Tongue (tissue), 2 donors: ENCODE data around the gene AKR1C3. TPM values are rescaled to one million over a fixed set of nuclear protein-coding genes. Genes with fewer than 3 reads are reported as not detected.
"Not testable (repeated sequence)": the region's sequence is repeated elsewhere in the genome, so short reads cannot be mapped to it uniquely, and the experiment has no call there.

Source experiments
- DNase-seq: peaks from one replicate; pipeline ENCODE4 v3.0.0-alpha.2; 2015
- total RNA-seq: library from RNA; depleted of rRNA; stranded (reverse); fragments of >200 nt; gene quantifications from one replicate; pipeline ENCODE4 v1.2.3, GENCODE V29; 2014

Gene AKR1C3
- total RNA-seq, 1 donor from 2014 or later: 4.0 TPM

DNA sequence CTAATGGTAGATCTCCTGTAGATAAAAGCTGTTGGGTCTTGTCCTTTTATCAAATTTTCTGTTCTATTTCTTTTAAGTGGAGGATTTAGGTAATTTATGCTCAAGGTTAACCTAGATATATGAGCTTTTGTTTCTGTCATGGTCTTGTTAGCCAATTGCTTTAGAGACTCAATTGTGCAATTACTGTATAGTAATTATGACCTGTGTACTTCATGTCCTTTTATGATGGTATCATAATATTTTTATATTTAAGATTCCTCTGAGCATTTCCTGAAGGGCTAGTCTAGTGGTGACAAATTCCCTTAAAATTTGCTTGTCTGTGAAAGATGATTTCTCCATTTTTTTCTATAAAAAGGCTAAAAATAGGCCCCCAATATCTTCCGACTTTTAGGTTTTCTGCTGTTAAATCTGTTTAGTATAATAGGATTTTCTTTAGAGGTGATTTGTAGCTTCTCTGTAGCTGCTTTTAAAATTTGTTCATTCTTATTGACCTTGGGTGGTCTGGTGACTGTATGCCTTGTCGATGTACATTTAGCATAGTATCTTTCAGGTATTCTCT lies 5.4 kb upstream of the AKR1C3 start:
- no peak for DNase-seq

DNA sequence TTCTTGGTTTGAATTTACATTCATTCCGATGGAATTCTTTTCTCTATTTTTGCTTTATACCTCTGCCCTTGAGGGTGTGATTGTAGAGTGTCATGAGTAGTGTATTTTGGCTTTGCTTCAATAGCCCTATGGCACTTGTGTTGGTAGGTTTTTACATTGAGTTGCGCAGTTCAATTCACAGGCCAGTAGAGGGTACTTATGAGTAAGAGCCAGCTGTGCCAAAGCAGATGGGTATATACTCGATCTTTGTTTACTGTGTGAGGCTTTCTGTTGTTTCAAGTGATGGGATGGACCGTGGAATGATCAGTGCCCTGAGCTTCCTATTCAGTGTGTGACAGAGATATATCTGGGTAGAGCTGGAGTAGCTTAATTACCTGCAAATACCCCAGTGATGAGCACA lies 4.3 kb upstream of the AKR1C3 start:
- no peak for DNase-seq

DNA sequence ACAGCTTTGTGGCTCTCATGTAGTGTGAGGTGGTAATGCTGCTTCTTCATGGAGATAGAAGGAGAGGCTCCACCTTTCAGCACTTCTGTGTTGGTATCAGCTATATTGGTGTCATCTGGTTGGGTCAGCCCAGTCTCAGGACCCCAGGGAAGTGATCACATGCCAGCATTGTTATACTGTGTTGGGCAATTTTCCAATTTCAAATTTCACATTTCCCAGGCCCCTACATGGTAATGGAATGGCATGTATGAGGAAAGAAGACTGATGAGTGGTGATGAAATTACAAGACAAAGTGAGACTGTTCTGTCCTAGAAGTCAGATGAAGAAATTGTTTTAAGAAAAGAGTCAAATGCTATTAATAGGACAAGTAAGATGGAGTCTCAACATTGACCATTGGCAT lies 3.7 kb upstream of the AKR1C3 start:
- DNase-seq: no peak

DNA sequence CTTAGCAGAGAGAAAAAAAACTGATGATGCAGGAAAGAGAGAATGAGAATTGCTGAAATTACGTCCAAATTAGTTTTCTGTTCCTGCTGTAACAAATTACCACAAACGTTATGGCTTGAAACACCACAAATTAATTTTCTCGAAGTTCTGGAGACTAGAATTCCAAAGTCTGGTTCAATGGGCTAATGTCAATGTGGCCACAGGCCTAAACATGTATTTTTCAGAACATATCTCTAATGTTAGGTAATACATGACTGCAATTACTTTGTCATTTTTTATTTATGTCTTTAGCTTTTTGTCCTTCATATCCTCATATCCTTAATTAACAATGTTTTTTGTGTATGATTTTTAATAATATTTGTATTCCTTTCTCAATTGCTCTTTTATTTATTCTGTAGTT lies 3.0 kb upstream of the AKR1C3 start:
- no peak for DNase-seq

DNA sequence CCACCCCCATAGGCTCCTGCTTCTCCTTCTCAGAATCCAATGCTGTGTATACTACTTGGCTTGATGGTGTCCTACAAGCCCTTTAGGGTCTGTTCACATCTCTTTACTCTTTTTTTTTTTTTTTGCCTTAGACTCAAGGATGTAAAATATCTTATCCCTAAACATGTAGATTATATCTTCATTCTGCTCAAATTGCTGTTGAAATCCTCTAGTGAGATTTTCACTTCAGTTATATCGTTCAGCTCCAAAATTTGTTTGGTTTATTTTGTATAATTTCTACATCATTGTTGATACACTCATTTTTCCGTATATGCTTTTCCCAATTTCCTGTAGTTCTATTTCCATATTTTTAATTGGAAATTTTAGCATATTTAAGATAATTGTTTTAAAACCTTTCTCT lies 1.8 kb upstream of the AKR1C3 start:
- no peak for DNase-seq

DNA sequence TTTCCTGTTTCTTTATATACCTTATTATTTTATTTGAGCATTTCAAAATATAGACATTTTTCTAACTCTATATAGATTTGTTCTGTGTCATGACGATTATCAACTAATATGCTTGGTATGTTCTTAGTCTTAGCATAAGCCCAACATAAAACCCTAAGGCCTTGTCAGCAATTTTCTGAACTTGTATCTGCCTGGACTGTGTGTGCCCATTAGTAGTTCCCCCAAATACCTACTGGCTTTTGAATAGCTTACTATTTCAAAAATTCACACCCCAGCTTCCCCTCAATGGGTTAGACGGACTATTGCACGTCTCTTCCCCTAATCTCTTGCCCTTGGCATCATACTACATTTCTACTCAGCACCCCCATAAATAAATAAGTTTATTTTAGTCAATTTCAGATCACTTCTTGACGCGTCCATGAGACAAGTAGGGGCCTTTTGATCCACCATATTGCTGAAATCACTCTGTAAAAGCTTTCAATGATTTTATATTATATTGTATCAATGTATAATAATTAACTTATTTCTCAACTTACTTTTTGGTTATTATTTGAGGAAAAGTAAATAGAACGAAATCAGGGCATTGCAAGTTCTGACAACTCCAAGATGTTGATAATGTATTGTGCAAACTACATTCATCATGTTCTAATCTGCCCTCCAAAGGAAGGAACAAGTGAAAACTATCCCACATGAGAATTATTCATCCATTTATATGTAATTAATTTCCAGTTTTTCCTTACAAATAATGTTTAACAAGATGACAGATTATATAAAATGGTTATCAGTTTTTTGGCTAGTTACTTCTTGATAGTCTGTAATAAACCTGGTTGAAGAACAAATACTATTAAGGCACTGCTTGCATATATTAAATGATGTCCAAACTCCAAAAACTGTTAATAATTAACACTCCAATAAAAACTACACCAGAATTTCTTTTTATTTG lies 1.1 kb upstream of the AKR1C3 start:
- no peak for DNase-seq

DNA sequence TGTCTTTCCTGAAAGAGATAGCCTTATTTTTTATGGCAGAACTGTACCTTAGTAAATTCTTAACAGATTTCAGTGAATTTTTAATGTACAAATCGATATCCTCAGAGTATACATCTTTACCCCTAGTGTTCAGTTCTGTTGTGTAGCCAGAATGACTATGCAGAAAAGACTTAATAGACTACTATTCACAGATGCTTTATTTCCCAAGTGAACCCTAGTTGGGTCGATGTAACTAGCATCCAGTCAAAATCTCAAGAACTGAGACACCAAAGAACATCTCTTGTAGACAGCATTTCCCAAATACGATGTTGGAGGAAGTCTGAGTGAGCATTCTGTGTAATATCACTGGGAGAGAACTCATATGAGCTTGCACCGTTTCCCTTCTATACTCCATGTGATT lies 1.5 kb downstream of the AKR1C3 start:
- DNase-seq: no peak

DNA sequence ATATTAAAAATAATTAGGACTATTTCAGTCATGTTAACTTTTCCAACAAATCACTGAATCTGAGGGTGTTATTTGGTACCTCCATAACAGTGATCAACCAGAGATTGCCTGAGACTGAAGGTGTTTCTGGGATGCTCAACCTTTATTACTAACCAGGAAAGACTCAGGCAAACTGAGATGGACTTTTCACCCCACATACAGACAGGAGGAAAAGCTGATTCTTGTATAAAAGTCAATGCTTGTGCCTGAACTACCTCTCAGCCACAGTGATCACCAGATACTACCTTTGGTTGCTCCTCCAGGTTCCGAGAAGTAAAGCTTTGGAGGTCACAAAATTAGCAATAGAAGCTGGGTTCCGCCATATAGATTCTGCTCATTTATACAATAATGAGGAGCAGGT lies 1.9 kb downstream of the AKR1C3 start:
- DNase-seq: no peak

DNA sequence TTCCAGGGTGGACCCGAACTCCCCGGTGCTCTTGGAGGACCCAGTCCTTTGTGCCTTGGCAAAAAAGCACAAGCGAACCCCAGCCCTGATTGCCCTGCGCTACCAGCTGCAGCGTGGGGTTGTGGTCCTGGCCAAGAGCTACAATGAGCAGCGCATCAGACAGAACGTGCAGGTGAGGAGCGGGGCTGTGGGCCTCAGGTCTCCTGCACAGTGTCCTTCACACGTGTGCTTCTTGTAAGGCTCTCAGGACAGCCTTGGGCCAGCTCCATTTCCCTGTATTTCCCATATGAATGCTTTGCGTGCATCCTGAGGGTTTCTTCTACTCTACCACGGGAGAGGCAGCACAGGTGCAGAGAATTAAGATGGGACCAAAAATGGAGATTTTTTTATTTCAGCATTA lies 8.3 kb downstream of the AKR1C3 start:
- DNase-seq: not testable (repeated sequence)

DNA sequence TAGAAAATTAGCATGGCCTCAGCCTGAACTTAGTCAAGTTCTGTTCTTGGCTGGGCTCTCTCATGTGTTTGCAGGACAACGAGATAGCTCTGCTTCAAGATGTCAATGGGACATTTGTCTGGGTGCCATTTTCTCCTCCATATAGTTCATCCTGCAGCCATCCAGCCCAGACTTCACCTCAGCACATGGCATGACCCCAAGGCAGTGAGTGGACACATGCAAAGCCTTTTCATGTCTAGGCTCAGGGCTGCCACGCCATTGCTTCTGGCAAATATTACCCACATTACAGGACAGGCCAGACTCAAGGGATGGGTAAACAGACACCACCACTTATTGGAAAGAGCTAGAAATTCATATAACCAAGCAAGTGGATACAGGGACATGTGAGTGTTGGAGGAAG lies 9.3 kb downstream of the AKR1C3 start:
- no peak for DNase-seq

DNA sequence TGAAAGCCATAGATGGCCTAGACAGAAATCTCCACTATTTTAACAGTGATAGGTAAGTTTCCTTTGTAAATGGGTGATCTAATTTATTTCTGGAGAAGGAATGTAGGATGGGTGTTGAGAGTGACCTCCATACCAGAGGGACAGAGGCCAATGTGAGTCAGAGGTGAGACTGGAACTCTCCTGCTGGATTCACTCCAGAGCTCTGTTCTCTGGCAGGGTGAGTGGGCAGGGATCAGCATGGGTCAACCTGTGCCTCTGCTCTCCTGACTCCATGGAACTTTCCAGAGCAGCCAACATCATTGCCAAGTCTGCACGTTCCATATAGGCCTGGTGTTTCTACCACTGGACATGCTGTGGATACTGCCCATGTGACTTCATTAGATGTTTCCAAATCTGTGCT lies 11.4 kb downstream of the AKR1C3 start:
- DNase-seq: no peak

DNA sequence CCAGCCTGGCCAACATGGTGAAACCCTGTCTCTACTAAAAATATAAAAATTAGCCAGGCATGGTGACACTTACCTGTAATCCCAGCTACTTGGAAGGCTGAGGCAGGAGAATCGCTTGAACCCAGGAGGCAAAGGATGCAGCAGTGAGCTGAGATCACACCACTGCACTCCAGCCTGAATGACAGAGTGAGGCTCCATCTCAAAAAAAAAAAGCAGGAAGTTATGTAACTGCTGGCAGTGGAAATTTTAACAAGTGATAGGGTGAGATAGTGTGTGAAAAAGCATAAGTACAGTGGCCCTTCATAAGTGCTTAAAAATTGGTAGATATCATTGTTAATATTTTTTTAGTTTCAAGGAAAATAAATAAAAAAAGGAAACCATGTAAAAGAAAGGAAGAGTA lies 12.3 kb downstream of the AKR1C3 start:
- DNase-seq: no peak

DNA sequence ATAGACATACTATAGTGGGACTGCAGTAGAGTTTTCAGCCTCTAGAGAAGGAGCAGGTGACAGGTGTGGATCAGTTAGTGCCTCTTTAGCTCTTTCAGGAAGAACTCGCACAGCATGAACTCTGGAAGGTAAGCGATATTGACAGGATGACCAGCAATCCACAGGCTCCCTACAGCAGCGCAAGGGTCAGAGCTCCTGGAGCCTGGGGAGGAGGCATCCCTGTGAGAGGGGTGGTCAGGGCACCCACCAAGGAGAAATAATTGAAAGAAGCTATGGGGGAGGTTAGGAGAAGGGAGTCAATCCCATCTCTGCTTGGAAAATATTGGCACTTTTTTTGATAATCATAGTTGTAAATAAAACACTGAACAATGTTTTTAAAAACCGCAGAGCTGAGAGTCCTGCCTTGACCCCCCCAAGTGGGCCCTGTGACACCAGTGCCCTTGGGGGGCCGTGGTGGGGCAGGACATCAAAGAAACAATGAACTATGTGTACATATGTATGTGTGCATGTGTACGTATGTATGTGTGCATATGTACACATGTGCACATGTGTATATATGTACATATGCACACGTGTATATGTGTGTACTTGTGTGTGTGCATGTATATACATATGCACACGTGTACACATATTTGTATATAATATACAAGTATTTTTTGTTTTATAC lies 13.8 kb downstream of the AKR1C3 start:
- no peak for DNase-seq

DNA sequence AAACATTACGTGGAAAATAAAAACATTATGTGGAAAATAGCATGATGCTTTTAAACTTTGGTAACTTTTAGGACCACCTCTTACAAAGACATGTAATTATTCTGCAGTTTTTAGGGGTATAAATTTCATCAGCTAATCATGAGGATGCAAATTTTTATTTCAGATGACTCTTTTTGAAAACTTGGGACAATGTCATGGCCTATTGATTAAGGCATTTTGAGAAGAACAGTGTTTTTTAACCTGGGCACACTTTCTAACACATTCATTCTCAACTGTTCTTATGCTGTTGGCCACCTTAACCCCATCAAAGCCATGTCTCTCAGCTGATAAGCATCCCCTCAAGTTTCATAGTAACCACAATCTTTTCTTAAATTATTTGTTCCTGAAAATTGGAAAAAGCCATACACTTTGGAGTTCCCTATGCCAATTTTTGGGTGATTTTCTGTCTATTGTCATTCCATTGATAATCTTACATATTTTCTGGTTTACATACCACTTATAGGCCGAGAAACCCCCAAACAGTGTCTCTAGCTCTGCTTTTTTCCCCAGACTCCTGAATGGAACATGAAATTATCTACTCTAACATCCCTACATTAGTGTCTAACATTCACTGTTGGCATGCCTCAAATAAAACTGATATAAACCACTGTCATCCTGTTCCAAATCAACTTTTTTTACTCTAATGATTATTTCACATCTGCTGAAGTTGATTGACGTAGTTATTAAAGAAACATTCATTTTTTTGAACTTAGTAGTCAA lies 14.6 kb downstream of the AKR1C3 start:
- no peak for DNase-seq

DNA sequence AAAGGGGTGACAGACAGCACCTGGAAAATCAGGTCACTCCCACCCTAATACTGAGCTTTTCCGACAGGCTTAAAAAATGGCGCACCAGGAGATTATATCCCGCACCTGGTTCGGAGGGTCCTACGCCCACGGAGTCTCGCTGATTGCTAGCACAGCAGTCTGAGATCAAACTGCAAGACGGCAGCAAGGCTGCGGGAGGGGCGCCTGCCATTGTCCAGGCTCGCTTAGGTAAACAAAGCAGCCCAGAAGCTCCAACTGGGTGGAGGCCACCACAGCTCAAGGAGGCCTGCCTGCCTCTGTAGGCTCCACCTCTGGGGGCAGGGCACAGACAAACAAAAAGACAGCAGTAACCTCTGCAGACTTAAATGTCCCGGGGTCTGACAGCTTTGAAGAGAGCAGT lies 15.6 kb downstream of the AKR1C3 start:
- DNase-seq: not testable (repeated sequence)

DNA sequence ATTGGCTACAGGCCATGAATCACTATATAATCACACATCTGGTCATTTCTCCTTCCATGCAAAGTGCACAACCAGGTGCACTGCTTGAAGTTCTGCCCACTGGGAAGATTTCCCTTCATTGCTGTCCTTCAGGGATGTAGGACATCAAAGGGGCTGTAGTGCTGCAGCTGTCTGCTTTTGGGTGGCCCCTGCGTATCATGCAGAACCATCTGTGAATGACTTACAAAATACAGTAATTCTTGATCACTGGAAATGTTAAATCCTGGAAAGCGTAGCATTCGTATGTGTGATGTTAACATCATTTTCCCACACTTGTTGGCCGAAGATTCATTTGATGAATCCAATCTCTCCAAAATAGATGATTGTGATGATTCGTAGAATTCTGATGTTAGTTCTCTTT lies 22.4 kb downstream of the AKR1C3 start:
- DNase-seq: peak; percentile 14

DNA sequence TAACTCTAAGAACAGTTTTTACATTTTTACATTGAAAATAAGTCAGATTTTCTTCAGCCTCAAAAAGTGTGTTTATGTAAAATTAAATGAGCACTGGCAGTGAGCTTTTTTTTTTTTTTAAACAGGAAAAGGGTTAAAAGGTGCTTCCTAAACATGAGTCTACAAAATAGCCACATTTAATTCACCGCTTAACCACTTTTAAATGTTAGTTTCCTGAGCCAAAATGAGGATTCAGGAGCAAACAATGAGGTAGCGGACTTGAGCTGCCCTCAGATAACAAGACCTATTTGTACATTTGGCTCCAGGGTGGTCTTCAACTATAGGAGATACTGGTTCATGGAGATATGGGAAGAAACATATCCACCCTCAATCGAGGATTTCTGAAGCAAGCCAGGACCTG lies 22.8 kb downstream of the AKR1C3 start:
- no peak for DNase-seq

DNA sequence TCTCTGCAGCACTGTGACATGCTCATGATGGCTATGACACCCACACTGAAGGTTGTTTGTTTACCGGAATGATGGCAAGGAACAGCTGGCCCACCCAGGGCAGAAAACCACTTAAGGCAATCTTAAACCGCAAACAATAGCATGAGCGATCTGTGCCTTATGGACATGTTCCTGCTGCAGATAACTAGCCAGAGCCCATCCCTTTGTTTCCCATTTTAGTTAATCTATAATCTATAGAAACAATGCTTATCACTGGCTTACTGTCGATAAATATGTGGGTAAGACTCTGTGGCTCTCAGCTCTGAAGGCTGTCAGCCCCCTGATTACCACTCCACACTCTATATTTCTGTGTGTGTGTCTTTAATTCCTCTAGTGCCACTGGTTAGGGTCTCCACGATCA lies 25.8 kb downstream of the AKR1C3 start:
- DNase-seq: not testable (repeated sequence)

DNA sequence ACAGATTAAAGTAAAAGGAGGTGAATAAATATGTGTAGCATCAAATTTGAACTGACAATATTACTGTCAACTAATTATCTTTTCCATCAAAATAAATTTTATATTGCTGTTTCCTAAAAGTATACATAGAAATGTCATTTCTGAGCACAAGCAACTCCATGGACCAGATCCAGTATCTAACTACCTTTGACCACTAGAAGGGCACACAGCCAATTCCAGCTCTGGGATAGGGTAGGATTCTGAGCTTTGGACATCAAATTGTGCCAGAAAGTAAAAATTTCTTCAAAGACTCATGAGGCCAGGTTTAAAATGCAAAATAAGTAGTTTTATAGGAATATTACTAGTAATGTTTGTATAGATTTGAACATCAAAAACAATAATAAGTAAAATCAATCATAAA lies 29.7 kb downstream of the AKR1C3 start:
- no peak for DNase-seq

DNA sequence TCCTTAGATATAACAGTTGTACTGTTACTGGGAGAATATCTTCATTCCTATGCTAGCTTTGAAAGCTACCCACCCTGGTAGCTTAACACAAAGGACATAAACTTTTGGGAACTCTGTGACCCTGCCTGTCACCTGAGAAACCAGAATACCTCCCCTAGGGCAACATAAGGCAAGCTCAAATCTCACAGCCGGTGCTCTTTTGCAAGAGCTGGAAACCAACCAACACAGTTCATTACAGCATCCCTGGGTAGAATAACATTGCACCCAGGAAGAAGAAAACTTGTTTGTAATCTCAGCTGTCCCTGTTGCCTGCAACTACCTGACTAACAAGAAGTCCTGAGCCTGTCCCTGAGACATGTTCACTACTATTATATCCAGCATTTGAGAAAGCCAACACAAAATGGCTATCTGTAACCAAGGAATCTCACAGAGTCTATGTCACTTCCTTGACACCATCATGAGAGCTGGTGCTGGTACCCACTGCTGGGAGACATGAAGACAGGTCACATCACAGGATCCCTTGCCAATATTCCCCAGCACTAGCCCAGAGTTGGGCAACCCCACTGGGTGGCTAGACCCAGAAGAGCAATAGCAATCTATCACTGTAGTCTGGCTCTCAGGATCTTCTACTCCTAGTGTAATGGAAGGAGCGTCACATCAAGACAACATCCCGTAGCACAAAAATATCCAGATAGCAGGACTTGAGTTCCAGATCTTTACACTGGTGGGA lies 31.3 kb downstream of the AKR1C3 start:
- no peak for DNase-seq

DNA sequence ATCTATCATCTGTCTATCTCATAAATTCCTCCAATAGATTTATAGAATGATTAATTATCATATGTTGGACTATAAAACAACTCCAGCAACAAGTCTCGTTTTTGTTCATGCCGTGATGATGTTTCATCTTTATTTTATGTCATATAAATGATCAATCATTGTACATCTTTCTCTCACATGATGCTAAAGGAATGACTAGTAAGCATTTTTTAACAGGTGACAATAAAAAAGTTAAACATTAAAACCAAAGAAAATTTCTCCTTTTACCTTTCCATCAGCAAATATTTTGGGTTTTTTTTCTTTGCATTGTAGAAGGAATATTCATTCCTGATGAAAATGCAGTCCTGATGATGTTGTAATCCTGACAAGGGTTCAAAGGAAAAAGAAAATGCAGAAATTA lies 41.4 kb downstream of the AKR1C3 start:
- no peak for DNase-seq

DNA sequence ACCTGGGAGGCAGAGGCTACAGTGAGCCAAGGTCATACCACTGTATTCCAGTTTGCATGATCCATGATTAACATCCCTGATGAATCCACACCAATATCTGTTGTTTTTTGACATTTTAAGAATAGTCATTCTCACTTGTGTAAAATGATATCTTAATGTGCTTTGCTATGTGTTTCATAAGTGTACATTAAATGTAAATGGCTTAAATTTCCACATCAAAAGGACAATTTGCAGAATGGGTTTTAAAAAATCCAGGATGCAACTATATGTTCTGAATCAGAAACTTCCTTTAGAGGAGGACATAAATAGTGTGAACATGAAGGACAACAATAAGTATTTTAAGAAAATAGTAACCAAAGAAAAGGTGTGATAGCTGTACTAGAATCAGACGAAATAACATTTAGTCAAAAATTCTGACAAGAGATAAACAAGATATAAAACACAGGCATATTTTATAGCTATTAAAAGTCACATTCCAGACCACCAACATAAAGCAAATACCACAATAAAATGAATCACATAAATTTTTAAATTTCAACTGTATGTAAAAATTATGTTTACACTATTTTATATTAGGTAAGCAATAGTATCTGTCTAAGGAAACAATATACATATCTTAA lies 42.4 kb downstream of the AKR1C3 start:
- DNase-seq: no peak
